ENCODE measurements around the gene BCCIP.

BCCIP gene

DNA sequence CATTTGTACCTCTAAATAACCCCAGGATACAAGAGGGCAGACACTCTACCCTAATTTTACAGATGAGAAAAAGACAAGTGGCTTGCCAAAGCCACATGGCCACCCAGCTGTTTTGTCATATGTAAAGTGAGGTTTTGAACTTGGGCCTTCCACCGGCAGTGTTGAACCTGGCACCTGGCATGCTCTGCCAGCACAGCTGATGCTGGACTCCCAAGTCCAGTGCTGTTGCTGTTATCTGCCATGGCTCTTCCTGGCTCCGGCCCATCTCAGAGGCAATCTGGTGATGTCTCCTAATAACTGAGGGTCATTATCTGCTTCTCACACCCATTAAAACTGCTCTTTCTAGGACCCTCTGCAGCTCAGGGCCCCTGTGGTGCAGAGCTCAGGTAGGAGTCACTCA lies 25.0 kb downstream of the BCCIP start:
- no peak for DNase-seq

DNA sequence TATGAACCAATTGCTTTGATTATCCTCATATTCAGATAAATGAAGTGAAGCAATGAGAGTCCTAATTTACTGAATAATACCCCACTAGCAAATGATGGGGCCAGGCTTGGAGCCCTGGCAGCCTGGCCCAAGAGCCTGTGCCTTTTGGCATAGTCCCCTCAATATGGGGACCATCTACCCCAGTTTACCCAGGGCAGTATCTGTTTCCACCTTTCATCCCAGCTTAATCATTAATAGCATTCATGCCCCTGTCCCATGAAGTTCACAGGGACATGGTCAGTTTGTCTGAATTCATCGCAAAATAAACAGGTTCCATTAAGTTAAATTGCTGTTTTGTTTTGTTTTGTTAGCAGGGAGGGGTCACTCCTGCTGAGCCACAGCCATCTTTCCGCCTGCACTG lies 25.5 kb downstream of the BCCIP start:
- no peak for DNase-seq

- no peak for DNase-seq
Observed at GRCh38 chr10:125849448-125849847, 26.1 kb downstream of the BCCIP start.

GRCh38 chr10:125850766-125851731 lies 27.7 kb downstream of the BCCIP start:
- no peak for DNase-seq

DNA sequence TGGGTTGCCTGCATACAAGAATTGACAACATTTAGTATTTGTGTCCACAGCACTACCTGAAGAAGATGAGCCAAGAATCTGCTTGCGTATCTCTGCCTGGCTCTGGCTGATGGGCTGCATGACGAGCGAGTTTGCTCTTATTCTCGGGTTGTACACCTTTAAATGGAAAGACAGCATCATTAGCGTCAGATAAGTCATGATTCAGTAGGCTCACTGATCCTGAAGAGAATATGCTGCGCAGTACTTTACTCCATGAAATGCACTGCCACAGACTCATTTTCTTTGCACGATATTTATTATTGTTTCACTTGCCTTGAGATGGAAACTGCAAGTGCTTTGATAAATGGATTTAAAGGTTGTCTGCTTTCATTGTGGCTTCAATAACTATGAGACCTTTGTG lies 29.1 kb downstream of the BCCIP start:
- no peak for DNase-seq

- no peak for DNase-seq
Observed at GRCh38 chr10:125857185-125857760, 33.9 kb downstream of the BCCIP start.

GRCh38 chr10:125859128-125859817 lies 35.9 kb downstream of the BCCIP start:
- DNase-seq = peak; percentile 87

GRCh38 chr10:125865120-125865519 lies 41.8 kb downstream of the BCCIP start:
- no peak for DNase-seq

DNA sequence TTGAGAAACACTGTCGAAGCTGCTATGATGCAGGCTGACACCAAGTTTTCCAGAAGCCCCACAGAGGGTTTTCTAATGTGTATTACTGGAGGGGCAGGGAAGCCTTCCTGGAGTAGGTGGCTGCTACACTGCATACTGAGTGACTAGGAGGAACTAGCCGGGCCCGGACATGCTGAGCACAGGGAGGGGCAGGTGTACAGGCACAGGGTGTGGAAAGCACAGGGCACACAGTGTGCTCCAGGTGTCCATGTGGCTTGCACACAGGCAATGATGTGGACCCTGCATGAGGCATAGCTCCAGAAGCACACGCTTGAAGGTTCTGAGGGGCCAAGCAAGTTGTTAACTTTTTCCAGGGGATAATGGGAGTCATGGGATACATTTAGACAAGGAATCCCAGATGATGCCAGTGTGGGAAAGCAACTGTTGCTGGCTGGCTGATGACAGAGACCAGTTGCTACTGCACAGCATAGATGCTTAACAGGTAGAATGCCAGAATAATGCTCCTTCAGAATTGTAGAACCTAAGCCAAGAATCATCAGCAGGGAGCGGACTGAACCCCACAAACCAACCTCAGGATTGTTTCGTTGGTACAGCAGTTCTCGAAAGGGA lies 43.2 kb downstream of the BCCIP start:
- DNase-seq = no peak

GRCh38 chr10:125868372-125868975 lies 45.1 kb downstream of the BCCIP start:
- DNase-seq = peak; percentile 35

DNA sequence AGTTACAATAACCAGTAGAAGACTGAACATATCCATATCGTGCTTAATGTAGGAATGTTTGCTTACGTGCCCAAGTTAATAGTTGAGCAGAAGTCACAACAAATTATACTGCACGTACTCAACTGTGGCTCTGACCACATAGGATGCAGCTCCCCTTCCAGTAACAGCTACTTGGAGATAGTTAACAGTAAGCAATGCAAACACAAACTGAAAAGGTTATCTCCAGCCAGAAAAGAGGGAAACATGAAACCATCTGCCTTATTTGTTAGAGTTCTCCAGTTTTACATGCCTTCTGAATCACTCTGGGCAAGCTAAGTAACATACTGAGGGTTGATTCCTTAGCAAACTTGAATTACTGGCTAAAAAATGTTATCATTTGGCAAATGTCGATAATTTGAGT lies 48.0 kb downstream of the BCCIP start:
- no peak for DNase-seq

GRCh38 chr10:125878957-125879835 lies 55.9 kb downstream of the BCCIP start:
- no peak for DNase-seq

GRCh38 chr10:125880719-125881118 lies 57.4 kb downstream of the BCCIP start:
- no peak for DNase-seq

DNA sequence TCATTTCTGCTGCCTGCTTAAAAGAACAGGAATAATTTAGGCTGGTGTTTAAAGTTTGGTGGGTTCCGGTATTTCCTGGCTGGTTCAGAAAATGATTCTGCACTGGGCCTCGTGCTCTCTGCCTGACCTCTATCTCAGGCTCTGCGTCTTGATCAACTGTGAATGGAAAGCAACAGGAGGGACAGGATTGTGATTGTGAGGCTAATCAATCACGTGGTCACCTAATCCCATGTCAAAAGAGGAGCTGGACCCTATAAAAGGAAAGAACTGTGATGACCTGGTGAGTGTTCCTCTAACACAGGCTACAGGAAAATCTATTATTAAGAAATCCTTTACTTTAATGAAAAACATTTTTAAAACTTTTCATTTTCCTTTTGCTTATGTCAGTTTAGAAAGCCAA lies 57.8 kb downstream of the BCCIP start, which contains the start of gene DHX32:
Gene DHX32, minus strand, starts transcription at position 101 of the 400 bp plus-strand sequence. CDS start 468 bp downstream, outside the sequence.
- no peak for DNase-seq

- no peak for DNase-seq
Observed at GRCh38 chr10:125882596-125882995, 59.2 kb downstream of the BCCIP start.

GRCh38 chr10:125883211-125883610 lies 59.9 kb downstream of the BCCIP start:
- no peak for DNase-seq
